ENCODE results near the gene NPC1.

NPC1 gene

DNA sequence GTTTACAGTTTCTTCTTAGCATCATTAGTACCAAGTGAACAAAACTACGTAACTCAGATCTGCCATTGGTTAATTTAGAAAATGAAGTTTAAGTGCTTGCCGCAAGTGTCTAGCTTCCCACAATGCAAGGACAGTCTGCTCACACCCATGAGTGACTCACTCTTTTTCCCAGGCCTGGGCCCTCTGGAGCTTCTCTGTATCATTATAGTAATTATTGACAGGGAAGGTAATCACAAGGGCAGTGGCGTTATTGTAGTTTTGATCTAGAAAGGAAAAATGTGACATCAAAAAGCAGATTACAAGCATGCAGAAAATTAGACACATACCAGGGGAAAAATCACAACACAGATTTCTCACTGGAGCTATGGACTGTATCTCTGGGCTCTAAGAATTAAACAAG is 38.5 kb downstream of the NPC1 start:
- DNase-seq (ENCODE audit: low read depth), result no peak

DNA sequence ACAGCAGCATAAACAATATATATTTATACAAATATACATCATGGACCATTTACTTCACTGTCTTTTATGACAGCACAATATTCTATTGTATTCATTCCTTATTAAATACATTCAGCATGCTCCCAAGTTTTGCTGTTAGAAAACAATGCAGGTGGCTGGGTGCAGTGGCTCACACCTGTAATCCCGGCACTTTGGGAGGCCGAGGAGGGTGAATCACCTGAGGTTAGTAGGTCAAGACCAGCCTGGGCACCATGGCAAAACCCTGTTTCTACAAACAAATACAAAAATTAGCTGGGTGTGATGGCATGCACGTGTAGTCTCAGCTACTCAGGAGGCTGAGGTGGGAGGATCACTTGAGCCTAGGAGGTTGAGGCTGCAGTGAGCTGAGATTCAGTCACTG is 39.0 kb downstream of the NPC1 start:
- no peak for DNase-seq (ENCODE audit: low read depth)

DNA sequence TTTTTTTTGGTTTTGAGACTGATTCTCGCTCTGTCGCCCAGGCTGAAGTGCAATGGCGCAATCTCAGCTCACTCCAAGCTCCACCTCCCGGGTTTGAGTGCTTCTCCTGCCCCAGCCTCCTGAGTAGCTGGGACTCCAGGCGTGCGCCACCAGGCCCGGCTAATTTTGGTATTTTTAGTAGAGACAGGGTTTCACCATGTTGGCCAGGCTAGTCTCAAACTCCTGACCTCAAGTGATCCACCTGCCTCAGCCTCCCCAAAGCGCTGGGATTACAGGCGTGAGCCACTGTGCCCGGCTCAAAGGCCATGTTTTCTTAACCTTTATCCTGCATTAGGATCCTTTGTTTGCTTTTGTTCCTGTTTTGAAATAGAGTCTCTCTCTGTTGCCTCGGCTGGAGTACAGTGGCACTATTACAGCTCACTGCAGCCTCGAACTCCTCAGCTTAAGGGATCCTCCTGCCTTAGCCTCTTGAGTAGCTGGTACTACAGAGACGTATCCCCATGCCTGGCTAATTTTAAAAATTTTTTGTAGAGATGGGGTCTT is 41.0 kb downstream of the NPC1 start:
- no peak for DNase-seq (ENCODE audit: low read depth)

DNA sequence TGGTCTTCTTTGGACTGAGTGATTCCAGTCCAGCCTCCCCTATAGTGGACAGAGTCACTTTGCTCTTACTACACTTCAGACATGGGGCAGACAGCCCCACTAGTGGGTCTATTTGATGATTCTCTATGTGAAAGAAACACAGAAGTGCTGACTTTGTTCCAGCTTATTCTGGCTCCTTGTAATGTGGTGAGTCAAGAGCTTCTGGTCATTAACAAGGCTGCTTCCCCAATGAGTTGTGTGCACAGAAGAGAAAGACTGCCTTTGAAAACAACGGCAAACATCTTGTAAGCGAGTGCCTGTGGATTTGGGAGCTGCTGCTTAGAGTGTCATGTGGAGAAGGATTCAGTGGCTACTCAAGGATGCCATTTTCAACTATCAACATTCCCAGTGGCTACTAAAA is 43.8 kb downstream of the NPC1 start:
- no peak for DNase-seq (ENCODE audit: low read depth)

DNA sequence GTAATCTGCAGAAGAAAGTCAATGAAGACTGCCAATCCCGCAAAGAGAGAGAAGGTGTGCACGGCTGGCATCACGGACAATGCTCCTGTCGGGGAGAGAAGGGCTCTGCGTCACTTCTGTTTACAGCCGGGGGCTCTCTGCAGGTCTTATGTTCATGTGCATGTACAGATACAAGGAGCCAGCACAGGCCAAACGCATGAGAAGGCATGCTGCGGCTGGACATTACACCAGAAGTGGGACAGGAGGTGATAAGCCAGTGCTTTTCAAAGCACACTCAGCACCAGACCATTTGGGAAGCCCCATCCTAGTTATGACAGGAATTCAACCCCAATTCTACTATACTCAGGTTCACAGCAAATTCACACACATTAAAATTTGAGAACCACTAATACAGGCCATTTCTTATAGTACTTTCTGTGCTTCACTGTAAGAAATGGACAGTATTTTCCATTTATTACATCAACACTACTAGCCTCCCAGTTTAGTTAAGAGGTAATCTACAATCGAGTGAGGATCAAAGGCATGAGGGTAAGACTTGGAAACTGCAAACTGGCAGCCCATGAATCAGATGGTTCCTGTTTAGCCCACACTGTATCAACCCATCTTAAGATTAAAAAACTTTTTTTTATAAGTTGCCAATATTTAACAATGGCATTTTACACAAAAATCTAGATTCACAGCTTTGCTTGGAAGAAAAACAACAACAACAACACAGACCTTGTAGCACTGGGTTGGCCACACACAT is 44.8 kb downstream of the NPC1 start:
- no peak for DNase-seq (ENCODE audit: low read depth)

DNA sequence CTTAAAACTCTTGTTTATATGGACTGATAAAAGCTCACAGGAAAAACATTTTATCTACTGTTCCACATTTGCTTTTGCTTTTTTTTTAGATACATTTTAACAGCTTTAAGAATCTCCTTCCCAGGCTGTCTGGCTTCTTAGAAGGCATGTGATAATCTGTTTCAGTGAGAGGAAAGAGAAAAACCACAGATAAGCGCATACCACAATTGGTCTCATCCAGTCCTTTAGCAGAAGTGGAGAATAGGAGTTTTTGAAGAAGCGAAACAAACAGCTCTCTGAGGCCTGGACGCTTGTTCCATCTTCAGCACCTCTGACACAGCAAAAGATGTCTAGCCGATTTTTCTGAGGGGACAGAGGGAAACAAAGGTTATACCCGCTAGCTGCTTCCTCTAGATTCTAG is 45.4 kb downstream of the NPC1 start:
- no peak for DNase-seq (ENCODE audit: low read depth)

DNA sequence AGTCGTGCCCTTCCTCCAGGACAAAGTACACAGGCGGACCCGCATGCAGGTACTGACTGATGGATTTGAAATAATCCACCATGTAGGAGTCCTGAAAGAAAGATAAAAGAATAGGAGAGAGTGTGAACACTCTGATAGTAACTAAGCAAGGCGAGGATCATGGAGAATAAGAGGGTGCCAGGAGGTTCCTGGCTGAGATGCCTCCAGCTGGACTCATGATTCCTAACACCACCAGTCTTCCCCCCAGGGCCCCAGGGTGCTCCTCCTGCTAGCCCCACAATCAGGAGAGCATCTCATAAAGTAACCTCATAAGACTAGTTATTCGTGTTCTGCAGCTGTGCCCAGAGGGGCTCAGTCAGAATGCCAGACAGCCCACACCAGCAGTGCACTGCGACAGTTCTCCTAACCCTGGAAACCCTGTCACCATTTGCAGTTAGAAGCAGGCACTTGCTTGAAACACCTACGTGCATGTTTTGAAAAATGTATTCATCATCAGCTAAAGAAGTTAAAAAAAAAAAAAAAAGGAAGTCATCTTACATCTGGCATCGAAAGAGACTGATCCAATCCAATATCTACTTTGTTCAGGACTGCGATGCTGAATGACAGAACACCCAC is 46.3 kb downstream of the NPC1 start:
- DNase-seq (ENCODE audit: low read depth), result no peak

DNA sequence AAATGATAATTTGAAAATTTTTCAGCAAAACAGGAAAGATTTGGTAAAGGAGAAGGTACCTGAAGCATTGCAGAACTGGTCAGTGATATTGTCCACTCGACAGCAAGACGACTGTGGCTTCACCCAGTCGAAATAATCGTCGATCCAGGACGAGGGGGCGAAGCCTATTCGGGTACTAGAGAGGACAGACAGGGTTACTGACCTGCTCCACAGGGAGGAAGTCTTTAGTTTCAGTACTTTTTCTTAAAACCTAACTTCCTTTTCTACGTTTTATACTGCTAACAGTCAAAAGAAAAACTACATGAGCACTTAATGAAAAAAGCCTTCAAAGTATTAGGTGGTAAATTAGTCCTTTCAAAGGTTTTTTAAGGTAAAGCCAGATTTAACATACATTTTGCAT is 47.0 kb downstream of the NPC1 start:
- no peak for DNase-seq (ENCODE audit: low read depth)

DNA sequence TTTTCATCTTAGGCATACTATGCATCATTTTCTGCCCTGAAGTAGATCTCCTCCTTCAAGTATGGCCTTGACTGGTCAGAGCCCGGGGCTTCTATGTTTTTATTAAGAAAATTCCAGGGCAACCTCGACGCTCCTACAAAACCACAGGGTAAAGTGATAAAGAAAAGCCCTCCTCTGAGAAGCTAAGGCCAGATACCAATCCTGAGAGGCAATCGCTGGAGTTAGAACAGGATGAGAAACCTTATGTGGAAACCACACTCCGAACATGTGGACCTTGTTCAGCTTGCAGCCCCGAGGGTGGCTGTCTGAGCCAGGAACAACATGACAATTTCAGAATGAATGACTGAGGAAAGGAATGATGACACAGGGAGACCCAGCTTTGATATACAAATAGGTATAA is 47.4 kb downstream of the NPC1 start:
- no peak for DNase-seq (ENCODE audit: low read depth)

DNA sequence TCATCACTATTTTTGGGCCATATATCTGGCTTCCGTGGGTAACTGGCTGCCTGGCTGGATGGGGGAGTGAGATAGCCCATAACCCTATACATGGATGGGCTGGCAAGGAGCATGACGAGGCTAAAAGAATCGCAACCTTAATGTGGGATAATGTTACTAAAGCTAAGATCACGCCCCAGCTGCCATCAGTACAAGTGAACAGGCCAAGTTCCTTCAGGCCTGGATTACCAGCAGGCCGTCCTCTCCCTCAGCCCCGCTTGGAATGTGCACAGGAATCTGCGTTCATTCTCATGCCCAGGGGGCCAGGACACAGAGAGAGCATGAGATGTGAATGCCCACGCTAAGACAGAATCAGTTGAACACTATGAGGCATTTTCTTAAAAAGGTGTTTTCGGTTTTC is 48.3 kb downstream of the NPC1 start:
- no peak for DNase-seq (ENCODE audit: low read depth)

DNA sequence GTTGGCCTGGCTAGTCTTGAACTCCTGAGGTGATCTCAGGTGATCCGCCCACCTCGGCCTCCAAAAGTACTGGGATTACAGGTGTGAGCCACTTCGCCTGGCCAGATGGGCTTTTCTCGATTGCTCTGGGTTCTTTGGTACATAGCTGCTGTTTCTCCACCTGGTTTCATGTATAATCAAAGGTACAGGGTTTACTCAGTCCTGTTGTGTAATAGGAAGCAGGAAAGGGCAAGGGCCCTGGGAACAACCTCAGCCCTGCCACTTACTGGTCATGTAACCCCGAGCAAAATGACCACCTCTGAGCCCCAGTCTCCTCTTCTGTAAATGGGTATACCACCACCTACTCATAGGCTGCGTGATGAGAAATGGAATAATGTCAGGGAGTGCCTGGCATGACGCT is 49.0 kb downstream of the NPC1 start:
- DNase-seq (ENCODE audit: low read depth), result no peak

DNA sequence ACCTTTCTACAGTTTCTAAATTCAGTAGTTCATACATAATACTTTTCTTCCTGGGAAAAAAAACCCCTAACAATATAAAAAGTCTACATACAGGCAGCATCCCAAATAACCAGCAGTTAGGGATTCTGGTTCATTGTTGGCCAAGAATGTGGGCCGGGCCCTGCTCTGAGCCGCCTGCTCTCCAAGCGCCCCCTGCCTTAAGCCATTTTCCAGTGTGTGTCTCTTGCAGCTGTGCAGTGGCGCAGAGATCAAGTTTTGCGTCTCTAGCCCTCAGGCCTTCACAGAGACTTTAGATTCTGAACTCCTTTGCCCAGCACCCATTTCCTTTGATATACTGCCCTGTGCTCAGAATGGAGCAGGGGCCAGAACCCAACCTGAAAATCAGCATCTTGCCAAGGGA is 50.1 kb downstream of the NPC1 start:
- no peak for DNase-seq (ENCODE audit: low read depth)

DNA sequence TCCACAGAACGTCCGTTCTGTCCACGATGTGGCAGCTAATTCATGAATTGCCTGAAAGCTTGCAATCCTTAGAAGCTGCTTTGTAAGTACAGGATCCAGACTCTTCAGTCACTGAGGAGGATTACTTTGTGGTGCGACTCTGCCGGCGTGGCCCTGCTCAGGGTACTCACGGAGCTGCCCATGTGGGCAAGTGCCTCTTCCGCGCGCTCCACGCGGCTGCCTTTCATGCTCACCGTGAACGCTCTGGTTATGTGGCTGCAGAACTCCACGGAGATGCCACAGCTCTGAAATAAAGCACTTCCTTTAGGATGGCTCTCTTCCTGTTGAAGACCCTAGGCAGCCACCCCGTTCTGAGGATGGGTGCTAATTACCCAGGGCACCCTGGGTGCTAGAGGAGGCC is 52.0 kb downstream of the NPC1 start:
- DNase-seq (ENCODE audit: low read depth), result no peak

DNA sequence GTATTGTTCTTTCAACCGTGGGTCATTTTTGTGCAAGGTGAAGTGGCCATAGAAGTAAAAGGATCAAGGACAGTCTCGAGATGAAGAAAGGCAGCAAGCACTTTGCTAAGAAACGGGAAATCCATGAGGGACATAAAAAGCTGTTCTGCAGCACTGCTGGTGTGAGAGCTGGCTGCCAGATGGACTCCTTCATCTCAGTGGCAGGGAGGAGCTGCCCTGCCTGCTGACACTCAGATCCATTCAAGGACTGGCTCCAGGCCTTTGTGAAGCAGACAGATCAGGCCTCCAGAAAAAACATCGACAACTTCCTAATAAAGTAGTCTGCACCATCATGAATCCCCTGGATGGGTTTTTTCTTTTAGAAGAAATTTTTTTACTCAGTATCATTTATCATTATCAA is 53.5 kb downstream of the NPC1 start:
- DNase-seq (ENCODE audit: low read depth), result no peak

DNA sequence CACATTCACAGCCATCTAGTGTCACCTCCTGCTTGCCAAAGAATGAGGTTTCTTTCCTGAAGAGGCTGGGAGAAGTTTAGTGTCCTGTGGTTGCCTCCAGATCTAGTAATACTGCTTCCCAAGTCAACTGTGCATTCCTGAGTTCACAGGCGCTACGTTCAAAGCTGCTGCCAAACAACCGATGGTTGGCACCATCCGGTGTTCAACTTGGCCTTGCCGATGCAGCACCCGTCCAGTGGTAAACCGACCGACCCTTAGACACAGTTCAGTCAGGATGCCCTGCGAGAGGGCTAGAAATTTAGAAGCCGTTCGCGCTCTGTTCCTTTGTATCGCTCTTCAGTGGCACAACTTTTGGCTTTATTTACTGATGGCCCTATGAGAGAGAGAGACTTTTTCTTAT is 54.4 kb downstream of the NPC1 start:
- DNase-seq (ENCODE audit: low read depth), result no peak

DNA sequence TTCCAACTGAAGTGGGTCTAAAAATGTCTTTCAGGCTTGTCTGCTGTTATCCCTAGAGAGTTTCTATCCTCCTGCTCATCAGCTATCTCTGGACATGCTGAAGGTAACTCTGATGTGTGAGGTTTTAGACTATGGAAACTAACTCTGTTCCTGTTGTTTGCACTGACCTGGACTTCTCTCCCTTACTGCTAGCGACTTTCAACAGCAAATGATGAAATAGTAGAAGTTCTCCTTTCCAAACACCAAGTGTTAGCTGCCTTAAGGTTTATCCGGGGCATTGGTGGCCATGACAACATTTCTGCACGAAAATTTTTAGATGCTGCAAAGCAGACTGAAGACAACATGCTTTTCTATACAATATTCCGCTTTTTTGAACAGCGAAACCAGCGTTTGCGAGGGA is 56.1 kb downstream of the NPC1 start:
- DNase-seq (ENCODE audit: low read depth), result no peak

DNA sequence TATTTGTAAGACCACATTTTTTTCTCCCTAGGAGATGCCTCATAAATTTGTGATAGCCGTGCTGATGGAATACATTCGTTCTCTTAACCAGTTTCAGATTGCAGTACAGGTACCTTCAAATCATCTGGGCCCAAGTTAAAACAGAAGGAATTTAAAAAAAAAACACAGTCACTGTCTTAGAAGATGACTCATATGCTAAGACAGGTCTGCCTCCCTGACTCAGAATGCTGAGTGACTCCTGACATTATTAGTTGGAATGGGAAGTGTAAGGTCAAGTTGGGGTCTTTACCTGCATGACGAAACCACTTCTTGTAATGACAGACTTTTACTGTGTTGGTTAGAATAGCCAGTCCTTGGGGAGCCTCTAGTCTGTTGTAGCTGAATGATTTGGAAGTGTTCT is 56.7 kb downstream of the NPC1 start:
- no peak for DNase-seq (ENCODE audit: low read depth)

DNA sequence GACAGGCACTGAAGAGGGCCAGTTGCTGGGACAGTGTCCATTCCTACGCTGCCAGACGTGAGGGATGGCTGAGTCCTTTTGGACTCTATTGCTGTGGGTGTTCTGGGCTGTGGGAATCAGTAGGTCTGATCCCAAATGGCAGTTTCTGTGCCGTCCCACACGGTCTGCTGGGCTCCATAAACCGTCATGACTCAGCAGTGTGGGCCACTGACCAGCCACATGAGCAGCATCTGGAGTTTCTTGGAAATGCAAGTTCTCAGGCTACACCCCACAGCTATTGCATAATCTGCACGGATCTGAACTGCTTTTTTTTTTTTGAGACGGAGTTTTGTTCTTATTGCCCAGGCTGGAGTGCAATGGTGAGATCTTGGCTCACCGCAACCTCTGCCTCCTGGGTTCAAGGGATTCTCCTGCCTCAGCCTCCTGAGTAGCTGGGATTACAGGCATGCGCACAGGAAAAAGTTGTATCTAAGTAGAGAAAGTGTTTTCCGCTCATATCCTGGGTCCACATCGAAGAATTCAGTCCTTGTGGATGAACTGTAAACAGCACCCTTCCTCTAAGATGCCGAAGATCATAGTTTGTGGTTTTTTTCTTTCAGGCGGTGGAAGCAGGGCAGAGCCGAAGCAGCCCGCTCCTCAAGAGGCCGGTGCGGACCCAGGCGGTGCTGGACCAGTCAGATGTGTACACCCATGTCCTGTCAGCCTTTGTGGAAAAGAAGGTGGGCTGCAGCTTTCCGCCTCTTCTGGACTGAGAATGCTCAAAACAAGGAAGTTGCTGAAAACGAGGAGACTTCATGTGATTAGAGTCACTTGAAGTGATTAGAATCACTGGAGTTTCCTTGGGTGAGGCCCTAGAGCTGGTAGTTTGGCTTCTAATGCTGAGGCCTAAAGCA is 57.5 kb downstream of the NPC1 start:
- DNase-seq (ENCODE audit: low read depth), result no peak

DNA sequence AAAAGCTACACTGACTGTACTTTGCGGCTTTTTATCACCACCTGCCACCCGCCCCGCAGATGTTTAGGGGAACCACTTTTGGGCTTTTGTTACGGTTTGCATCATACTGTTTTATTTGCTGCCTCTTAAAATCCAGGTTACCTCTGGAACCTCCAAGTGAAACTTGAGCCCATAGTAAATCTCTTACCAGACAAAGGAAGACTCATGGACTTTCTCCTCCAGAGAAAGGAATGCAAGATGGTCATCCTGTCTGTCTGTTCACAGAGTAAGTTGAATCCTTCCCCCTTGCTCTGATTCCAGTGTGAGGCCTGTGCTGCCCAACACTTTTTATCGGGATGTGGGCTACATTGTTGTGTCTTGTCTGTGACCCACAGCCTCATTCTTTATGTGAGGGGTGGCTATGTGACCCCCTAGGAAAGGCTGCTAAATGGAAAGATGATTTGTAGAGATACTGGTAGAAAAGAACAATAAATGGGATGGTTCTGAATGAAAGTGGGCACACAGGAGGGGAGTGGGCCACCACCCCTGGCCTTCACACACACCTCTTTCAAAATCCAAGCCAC is 59.7 kb downstream of the NPC1 start:
- DNase-seq (ENCODE audit: low read depth), result no peak

DNA sequence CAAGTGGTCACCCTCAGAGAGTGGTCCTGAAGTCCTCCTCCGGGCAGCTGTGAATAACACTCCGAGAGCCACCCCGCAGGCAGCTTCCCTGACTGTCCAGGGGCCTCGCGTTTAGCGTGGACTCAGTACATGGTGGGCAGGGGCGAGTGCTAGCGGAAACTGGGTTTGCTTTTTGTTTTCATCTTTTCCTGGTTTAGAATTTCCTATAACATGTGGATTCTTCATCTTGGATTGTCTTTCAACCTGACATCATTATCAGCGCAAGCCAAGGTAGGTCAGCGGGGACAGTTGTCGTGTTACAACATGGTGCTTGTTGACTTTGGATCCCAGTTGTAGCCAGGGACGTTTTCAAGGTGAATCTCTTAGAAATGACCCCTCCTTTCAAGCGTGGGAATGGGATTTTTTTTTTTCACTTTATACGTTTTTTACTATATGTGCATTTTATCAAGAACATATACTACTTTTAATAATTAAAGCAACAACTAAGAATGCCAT is 62.0 kb downstream of the NPC1 start:
- DNase-seq (ENCODE audit: low read depth), result no peak

DNA sequence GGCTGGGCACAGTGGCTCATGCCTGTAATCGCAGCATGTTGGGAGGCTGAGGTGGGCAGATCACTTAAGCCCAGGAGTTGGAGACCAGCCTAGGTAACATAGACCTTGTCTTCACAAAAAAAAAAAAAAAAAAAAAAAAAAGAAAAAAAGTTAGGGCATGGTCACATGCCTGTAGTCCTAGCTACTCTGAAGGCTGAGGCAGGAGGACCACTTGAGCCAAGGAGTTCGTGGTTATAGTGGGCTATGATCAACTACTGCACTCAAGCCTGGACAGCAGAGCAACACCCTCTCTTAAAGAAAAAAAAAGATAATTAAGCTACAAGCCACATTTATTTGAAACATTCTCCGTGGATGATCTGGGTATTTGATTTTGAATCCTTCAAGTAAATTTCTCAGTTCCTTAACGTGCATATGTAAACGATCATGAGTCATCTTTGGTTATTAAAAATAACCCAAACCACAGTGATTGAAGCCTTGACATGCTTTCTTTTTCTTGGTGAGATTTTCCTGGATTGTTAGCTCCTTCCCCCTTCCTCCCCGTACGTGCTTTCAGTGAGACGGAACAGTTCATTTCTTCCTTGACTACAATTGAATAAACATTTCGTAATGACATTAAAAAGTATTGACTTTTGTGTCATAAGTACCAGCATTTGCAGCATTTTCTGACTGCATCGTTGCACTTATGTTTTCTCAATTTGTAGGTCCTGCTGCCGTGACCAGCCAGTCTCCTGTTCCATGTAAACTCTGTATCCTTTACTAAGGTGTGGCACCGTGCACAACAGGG is 62.7 kb downstream of the NPC1 start:
- no peak for DNase-seq (ENCODE audit: low read depth)

DNA sequence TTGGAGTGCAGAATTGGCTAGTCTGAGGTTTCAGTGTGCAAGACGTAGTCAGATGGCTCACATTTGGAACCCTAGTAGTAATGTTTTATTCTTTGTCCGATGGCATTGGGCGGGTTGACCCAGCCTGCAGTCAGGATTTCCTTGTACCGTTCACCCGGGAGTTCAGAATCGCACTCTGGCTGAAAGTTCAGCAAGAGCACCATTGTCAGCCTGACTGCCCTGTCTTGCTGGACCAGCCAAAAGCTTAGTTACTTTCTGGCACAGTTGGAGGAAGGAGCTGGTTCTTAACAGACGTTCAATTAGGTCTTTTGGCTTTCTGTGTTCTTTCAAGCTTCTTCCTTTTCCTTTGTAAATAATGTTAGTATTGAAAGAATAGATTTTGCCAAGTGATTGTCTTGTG is 64.4 kb downstream of the NPC1 start:
- no peak for DNase-seq (ENCODE audit: low read depth)

All from stimulated activated CD8-positive, alpha-beta memory T cell treated with anti-CD3 and anti-CD28 coated beads, Interleukin-15, amount 100 ng/mL, for 24 hours (primary cell).